Spleen (tissue), 7 donors: ENCODE measurements around the gene PRIMA1.

Experiments used
- POLR2A ChIP-seq, 3 donors: fragments of 450-650 bp; IDR thresholded peaks; one replicate each; pipeline ENCODE4 v1.5.1; 2017; ENCODE audit warnings: antibody characterized with exemption in 3 of 3, mild to moderate bottlenecking in 1 of 3
- TF ChIP-seq, protein P1 (sequence below), 11 experiments: fragments of 200-600 bp in 7 of 11; fragments of 450-650 bp in 4 of 11; sonication (generic) in 4 of 11; IDR thresholded peaks in 8 of 11; conservative IDR thresholded peaks in 3 of 11; 1 replicate in 7 of 11; 2 replicates in 4 of 11; pipeline versions ENCODE4 v1.4.0 to v1.8.0; 2016 to 2021; ENCODE audit warnings: antibody characterized with exemption in 11 of 11, inconsistent platforms in 4 of 11, mild to moderate bottlenecking in 1 of 11
- donor health status: DM: no; HTN: no; CAD: no; lungs with moderate emphysema.
- donor health status: DM: no; HTN: no; CAD: no.
- donor health status: DM: no; HTN: no; CAD: no.

DNA sequence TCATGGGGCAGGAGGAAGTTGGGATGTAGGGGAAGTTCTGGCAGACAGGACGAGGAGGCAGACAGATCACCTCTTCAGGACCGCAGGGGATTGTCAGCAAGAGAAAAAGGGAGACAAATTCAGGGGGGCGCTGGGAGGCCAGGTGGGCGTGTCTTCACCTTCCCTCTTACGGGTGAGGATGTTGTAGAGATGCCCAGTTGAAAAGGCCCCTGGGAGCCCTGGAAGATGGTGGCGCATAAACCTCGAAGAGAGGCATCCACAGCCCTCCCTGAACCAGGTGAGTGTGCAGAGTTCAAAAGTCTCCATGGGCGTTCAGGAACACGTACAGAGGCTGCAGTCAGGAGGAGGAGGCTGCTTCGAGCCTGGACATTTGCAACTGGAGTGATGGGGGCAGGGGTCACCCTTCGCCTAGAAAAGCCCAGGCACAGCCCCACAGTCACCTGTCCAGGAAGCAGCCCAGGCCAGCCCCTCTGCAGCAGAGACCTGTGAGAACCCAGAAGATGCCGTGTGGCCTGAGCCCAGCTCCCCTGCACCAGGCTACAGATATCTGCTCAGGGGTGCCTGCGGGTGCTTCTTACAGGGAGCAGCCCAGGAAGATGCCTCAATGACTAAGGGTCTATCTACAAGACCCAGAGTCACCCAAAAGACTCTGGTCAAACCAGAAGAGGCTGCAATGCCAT, 74.4 kb downstream of the PRIMA1 start:
- TF ChIP-seq, protein P1, sequence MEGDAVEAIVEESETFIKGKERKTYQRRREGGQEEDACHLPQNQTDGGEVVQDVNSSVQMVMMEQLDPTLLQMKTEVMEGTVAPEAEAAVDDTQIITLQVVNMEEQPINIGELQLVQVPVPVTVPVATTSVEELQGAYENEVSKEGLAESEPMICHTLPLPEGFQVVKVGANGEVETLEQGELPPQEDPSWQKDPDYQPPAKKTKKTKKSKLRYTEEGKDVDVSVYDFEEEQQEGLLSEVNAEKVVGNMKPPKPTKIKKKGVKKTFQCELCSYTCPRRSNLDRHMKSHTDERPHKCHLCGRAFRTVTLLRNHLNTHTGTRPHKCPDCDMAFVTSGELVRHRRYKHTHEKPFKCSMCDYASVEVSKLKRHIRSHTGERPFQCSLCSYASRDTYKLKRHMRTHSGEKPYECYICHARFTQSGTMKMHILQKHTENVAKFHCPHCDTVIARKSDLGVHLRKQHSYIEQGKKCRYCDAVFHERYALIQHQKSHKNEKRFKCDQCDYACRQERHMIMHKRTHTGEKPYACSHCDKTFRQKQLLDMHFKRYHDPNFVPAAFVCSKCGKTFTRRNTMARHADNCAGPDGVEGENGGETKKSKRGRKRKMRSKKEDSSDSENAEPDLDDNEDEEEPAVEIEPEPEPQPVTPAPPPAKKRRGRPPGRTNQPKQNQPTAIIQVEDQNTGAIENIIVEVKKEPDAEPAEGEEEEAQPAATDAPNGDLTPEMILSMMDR (IDR thresholded peaks at IDR 0.05 in 8 of 11, conservative IDR thresholded peaks at IDR 0.05 in 3 of 11): no peak
- TF ChIP-seq POLR2A (IDR thresholded peaks at IDR 0.05): no peak
